Omental fat pad (tissue), 4 donors: ENCODE measurements around the gene CENPP. TPM values are rescaled to one million over a fixed set of nuclear protein-coding genes. Genes with fewer than 3 reads are reported as not detected.

Source experiments
- ATAC-seq: fragments of 150-250 bp; one replicate; pipeline ENCODE4 v1.9.1; 2016; ENCODE audit warnings: mild to moderate bottlenecking, moderate library complexity; ENCODE audit not compliant: low FRiP score
- DNase-seq: peaks from one replicate; pipeline ENCODE4 v3.0.0-alpha.2; 2019; ENCODE audit warnings: low spot score
- total RNA-seq, 4 donors: library from RNA; depleted of rRNA; stranded (reverse); fragments of >200 nt; gene quantifications; one replicate each; pipeline ENCODE4 v1.1.0, GENCODE V29; 2016
- TF ChIP-seq, protein P1 (sequence below), 3 donors: fragments of 450-650 bp; IDR thresholded peaks; one replicate each; pipeline ENCODE4 v1.5.1; 2016 to 2017; ENCODE audit warnings: antibody characterized with exemption in 3 of 3, mild to moderate bottlenecking in 3 of 3, moderate library complexity in 2 of 3

The CENPP gene
- total RNA-seq, 4 donors from 2014 or later, result 1.2 to 7.0 (median 5.6) TPM

DNA sequence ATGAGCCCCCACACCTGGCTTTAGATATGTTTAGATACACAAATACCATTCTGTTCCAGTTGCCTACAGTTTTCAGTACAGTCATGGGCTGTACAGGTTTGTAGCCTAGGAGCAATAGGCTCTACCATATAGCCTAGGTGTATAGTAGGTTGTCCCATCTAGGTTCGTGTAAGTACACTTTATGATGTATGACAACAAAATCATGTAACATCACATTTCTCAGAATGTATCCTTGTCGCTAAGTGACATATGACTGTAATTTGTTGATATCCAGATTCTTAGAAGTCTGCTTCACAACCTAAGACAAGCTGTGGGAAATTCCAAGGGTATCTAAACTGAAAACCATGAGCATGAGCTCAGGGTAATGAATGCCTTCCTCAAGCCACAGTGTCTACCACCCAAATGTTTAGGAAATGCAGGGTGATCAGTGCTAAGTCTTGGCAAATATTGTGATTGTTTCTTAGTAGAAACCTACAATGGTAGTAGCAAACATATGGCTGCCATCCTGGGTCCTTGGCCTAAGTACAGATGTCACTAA is 201.6 kb downstream of the CENPP start:
- DNase-seq (no peak), ATAC-seq (no peak)
- TF ChIP-seq, protein P1, sequence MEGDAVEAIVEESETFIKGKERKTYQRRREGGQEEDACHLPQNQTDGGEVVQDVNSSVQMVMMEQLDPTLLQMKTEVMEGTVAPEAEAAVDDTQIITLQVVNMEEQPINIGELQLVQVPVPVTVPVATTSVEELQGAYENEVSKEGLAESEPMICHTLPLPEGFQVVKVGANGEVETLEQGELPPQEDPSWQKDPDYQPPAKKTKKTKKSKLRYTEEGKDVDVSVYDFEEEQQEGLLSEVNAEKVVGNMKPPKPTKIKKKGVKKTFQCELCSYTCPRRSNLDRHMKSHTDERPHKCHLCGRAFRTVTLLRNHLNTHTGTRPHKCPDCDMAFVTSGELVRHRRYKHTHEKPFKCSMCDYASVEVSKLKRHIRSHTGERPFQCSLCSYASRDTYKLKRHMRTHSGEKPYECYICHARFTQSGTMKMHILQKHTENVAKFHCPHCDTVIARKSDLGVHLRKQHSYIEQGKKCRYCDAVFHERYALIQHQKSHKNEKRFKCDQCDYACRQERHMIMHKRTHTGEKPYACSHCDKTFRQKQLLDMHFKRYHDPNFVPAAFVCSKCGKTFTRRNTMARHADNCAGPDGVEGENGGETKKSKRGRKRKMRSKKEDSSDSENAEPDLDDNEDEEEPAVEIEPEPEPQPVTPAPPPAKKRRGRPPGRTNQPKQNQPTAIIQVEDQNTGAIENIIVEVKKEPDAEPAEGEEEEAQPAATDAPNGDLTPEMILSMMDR (IDR thresholded peaks at IDR 0.05), result no peak

DNA sequence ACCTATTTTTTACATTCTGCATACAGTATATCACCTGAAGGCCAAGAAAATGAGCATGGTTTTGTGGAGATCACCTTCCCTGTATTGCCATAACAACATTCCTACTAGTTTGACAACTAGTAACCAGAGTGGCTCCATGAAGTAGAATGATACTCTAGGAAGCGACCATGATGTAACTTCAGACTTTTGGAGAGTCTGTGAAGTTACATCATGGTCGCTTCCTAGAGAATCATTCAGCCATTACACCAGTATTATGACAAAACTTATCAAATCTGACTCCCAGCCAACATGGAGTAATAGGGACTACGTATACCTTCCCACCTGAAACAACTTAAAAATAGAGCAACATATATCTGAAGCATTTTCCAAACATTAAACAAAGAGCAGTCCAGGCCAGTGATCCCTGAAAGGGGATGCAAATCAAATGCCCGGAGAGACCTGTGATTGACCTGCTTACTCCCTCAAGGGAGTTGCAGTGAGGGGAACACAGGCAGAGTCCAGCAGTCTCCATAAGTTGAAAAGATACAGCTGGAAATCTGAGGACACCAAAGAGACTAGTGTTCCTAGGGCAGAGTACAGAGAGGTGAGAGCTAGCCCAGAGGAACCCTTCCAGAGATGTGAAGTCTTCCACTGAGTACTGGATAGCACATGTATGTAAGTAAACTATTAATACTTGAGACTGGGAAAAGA is 202.2 kb downstream of the CENPP start:
- TF ChIP-seq, protein P1 (IDR thresholded peaks at IDR 0.05), result no peak
- DNase-seq (no peak), ATAC-seq (no peak)

DNA sequence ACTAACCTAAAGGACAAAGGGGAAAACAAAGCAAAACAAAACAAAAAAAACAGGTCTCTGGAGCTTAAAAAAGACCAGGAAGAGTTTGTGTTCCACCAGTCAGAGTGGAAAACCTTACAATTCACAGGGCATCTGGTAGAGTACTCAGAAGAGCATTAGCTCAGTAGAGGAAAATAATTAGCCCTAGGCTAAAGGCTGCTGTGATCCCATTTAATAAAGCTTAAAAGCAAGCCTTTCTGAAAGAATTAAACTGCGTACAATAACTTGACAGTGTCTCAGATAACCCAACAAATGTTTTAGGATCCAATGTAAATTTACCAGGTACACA is 202.7 kb downstream of the CENPP start:
- TF ChIP-seq, protein P1 (IDR thresholded peaks at IDR 0.05), result no peak
- no peak for DNase-seq
- no peak for ATAC-seq

DNA sequence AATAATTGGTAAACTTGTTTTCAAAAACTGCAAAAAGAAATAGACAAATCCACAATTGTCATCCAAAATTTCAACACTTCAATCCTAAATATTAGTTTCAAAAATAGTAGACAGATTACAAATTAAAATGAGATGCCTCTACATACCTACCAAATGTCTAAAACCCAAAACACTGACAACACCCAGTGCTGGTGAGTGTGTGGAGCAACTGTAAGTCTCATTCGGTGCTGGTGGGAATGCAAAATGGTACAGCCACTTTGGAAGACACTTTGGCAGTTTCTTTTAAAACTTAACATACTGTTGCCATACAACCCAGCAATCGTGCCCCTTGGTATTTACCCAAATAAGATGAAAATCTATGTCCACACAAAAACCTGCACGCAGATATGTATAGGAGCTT is 203.4 kb downstream of the CENPP start:
- TF ChIP-seq, protein P1 (IDR thresholded peaks at IDR 0.05), result no peak
- no peak for ATAC-seq
- DNase-seq, result no peak

DNA sequence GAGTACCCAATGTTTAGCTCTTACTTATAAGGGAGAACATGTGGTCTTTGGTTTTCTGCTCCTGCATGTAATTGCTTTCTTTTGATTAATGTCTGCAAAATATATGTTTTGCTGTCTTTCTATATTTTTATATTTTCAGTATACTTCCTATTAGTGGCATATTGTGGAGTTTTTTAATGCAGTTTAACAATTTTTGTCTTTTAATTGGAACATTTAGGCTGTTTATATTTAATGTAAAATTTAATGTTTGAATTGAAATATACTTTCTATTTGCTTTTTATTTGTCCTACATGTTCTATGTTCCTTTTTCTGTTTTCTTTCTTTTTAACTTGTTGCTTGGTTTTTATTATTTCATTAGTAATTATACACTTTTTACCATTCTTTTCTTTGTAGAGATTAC is 205.1 kb downstream of the CENPP start:
- DNase-seq, result no peak
- TF ChIP-seq, protein P1 (IDR thresholded peaks at IDR 0.05), result no peak
- ATAC-seq, result no peak

DNA sequence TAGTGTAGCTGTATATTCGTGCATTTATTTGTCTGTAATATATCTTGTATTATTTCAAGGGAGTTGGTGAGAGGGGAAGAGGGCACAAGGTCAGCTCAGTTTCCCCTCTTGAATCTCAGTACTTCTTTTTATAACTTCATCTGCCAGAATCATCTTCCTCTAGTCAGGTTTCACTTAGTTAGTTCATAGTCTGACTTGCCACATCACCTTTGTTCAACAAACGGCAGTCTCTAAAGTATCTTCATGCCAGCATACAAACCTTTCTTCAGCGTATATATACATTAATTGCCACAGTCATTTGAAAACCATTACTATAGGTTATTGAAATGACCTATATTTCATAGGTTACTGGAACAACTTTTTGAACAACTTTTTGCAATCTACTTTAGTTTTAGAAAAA is 208.5 kb downstream of the CENPP start:
- DNase-seq (no peak), ATAC-seq (no peak)
- TF ChIP-seq, protein P1 (IDR thresholded peaks at IDR 0.05), result no peak

DNA sequence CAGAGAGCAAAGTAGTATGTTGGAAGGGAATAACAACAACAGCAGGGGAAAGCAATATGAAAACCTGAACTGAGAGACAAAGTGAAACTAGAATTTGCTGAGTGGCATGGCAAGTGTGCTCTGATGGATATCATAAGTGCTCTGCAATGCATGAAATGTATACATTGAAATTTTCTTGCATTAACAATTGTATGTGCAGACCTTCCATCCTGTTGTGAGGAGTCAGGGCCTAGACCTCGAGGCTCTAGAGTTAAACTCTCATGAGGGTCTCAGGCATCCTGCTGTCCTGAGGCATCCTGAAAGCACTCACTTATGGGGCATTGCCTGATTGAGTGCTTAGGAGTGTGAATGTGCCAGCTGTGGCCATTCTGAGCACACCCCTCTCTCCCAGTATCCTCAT is 208.9 kb downstream of the CENPP start:
- DNase-seq, result no peak
- TF ChIP-seq, protein P1 (IDR thresholded peaks at IDR 0.05), result no peak
- peak; percentile 75 for ATAC-seq
